Measurements from ENCODE around the gene SEMA6A.

DNA sequence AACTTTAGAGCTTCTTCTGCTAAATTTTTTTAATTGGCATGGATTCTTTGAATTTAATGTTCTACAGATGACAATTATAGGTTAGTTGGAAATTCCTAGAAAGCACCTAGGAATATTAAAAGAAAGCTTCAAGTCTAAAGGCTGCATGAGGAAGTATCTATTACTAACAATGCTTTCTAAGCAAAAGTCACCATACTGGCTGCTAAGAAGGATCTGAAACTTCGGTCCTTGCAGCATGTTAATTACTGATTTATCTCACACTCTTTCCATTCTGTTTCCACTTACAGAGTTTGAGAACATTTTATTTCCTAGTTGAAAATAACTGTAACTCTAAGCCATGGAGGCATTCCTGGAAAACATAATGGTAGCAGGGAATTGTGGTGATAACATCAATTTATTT lies 8.4 kb downstream of the SEMA6A start:
- TF ChIP-seq, protein P1, sequence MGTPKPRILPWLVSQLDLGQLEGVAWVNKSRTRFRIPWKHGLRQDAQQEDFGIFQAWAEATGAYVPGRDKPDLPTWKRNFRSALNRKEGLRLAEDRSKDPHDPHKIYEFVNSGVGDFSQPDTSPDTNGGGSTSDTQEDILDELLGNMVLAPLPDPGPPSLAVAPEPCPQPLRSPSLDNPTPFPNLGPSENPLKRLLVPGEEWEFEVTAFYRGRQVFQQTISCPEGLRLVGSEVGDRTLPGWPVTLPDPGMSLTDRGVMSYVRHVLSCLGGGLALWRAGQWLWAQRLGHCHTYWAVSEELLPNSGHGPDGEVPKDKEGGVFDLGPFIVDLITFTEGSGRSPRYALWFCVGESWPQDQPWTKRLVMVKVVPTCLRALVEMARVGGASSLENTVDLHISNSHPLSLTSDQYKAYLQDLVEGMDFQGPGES (IDR thresholded peaks at IDR 0.05; ENCODE audit: low read depth, low read length) = no peak
- TF ChIP-seq EP300 (IDR thresholded peaks at IDR 0.05; ENCODE audit: borderline replicate concordance in 1 of 2, low read depth in 1 of 2, low read length in 1 of 2) (no peak), RAD21 (IDR thresholded peaks at IDR 0.05; ENCODE audit: low read length) (no peak), TAF1 (IDR thresholded peaks at IDR 0.05; ENCODE audit: borderline replicate concordance, low read depth, low read length) (no peak), TEAD4 (IDR thresholded peaks at IDR 0.05; ENCODE audit: borderline replicate concordance, insufficient read depth) (no peak), RFX5 (IDR thresholded peaks at IDR 0.05; ENCODE audit: low read length) (no peak), NFIC (IDR thresholded peaks at IDR 0.05; ENCODE audit: borderline replicate concordance) (no peak), TCF12 (IDR thresholded peaks at IDR 0.05) (no peak), RXRA (IDR thresholded peaks at IDR 0.05; ENCODE audit: borderline replicate concordance, low read depth) (no peak), MXI1 (IDR thresholded peaks at IDR 0.05; ENCODE audit: low read depth, low read length) (no peak)
- TF ChIP-seq, protein P2, sequence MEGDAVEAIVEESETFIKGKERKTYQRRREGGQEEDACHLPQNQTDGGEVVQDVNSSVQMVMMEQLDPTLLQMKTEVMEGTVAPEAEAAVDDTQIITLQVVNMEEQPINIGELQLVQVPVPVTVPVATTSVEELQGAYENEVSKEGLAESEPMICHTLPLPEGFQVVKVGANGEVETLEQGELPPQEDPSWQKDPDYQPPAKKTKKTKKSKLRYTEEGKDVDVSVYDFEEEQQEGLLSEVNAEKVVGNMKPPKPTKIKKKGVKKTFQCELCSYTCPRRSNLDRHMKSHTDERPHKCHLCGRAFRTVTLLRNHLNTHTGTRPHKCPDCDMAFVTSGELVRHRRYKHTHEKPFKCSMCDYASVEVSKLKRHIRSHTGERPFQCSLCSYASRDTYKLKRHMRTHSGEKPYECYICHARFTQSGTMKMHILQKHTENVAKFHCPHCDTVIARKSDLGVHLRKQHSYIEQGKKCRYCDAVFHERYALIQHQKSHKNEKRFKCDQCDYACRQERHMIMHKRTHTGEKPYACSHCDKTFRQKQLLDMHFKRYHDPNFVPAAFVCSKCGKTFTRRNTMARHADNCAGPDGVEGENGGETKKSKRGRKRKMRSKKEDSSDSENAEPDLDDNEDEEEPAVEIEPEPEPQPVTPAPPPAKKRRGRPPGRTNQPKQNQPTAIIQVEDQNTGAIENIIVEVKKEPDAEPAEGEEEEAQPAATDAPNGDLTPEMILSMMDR (IDR thresholded peaks at IDR 0.05) = no peak
- TF ChIP-seq, protein P3, sequence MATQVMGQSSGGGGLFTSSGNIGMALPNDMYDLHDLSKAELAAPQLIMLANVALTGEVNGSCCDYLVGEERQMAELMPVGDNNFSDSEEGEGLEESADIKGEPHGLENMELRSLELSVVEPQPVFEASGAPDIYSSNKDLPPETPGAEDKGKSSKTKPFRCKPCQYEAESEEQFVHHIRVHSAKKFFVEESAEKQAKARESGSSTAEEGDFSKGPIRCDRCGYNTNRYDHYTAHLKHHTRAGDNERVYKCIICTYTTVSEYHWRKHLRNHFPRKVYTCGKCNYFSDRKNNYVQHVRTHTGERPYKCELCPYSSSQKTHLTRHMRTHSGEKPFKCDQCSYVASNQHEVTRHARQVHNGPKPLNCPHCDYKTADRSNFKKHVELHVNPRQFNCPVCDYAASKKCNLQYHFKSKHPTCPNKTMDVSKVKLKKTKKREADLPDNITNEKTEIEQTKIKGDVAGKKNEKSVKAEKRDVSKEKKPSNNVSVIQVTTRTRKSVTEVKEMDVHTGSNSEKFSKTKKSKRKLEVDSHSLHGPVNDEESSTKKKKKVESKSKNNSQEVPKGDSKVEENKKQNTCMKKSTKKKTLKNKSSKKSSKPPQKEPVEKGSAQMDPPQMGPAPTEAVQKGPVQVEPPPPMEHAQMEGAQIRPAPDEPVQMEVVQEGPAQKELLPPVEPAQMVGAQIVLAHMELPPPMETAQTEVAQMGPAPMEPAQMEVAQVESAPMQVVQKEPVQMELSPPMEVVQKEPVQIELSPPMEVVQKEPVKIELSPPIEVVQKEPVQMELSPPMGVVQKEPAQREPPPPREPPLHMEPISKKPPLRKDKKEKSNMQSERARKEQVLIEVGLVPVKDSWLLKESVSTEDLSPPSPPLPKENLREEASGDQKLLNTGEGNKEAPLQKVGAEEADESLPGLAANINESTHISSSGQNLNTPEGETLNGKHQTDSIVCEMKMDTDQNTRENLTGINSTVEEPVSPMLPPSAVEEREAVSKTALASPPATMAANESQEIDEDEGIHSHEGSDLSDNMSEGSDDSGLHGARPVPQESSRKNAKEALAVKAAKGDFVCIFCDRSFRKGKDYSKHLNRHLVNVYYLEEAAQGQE (IDR thresholded peaks at IDR 0.05; ENCODE audit: low read depth, low read length) = no peak
